ENCODE measurements around the gene TP53. TPM values are rescaled to one million over a fixed set of nuclear protein-coding genes. Genes with fewer than 3 reads are reported as not detected.
A peak's percentile ranks its signal among the peaks of the same experiment; 100 is the strongest.

TP53 gene
- total RNA-seq, 1 experiment from 2014 or later: 9.2 TPM

- intact Hi-C loops (cut with micrococcal nuclease; ENCODE audit: unreplicated experiment): loop anchor here (5.0 kb wide), 1 partner anchor 249 kb away; the partner anchor contains the start of genes FGF11 and TMEM102
- H3K9me3 ChIP-seq: no peaks in the 10 kb centered on the region
- Mint-ChIP-seq H3K27me3 (ENCODE audit: insufficient read depth, unreplicated experiment) (no peaks in the 10 kb centered on the region), H3K27ac (ENCODE audit: unreplicated experiment) (peak overlapping the region; percentile 100), H3K4me3 (ENCODE audit: unreplicated experiment) (peak overlapping the region; percentile 91), H3K36me3 (ENCODE audit: insufficient read depth, unreplicated experiment) (peaks cover 35% of the 10 kb centered on the region), H3K9me3 (ENCODE audit: unreplicated experiment) (no peaks in the 10 kb centered on the region), H3K4me1 (ENCODE audit: low read depth, unreplicated experiment) (no peaks in the 10 kb centered on the region)
- TF ChIP-seq CTCF (IDR thresholded peaks at IDR 0.05; ENCODE audit: insufficient read depth in 1 of 2, low read depth in 1 of 2, low read length in 1 of 2, severe bottlenecking in 1 of 2, unreplicated experiment in 1 of 2): no peak
- TSS peak; percentile 73 for BruUV-seq (replicated peaks)
- POLR2A ChIA-PET: interaction anchor here (0.6 to 3.5 kb wide), 17 partner anchors 18 to 370 kb away, joined by 3 to 24 read pairs (median 5); partner anchors contain the start of genes ATP1B2, EFNB3, FXR2 and MPDU1
- CTCF ChIA-PET: interaction anchor here (0.5 to 2.4 kb wide), 5 partner anchors 17 to 121 kb away, joined by 3 to 12 read pairs (median 5); partner anchors contain the start of genes FXR2 and SAT2
- no peaks in the 10 kb centered on the region for H3K27me3 ChIP-seq (replicated peaks; ENCODE audit: control insufficient read depth, insufficient read depth, low read length)
- DNase-seq: peak; percentile 68 to 73
- 0 out of 2 replicates have a peak, but pooled peaks cover 6% of the 10 kb centered on the region for H3K4me1 ChIP-seq
- no peaks in the 10 kb centered on the region for H3K36me3 ChIP-seq (ENCODE audit: control insufficient read depth, insufficient read depth, low read length)
- H3K4me3 ChIP-seq (ENCODE audit: low read depth, low read length): peak overlapping the region; percentile 82
Observed at GRCh38 chr17:7686222-7687071, 843 bp downstream of the TP53 start.

- TF ChIP-seq CTCF (IDR thresholded peaks at IDR 0.05; ENCODE audit: insufficient read depth in 1 of 2, low read depth in 1 of 2, low read length in 1 of 2, severe bottlenecking in 1 of 2, unreplicated experiment in 1 of 2): no peak
- peaks cover 29% of the 10 kb centered on the region for H3K36me3 Mint-ChIP-seq (ENCODE audit: insufficient read depth, unreplicated experiment)
Observed at GRCh38 chr17:7685533-7686221, 1.6 kb downstream of the TP53 start.

More at GRCh38 chr17:7685533-7686221, 1.6 kb downstream of the TP53 start:
- Histone ChIP-seq H3K4me1 (0 out of 2 replicates have a peak, but pooled peaks cover 6% of the 10 kb centered on the region), H3K9me3 (no peaks in the 10 kb centered on the region), H3K27me3 (replicated peaks; ENCODE audit: control insufficient read depth, insufficient read depth, low read length) (no peaks in the 10 kb centered on the region), H3K4me3 (ENCODE audit: low read depth, low read length) (peak overlapping the region; percentile 82), H3K36me3 (ENCODE audit: control insufficient read depth, insufficient read depth, low read length) (no peaks in the 10 kb centered on the region)
- CTCF ChIA-PET: interaction anchor here (0.5 kb wide), 1 partner anchor 120 kb away, joined by 5 read pairs; no protein-coding TSS in a partner anchor
- Mint-ChIP-seq H3K27me3 (ENCODE audit: insufficient read depth, unreplicated experiment) (no peaks in the 10 kb centered on the region), H3K4me1 (ENCODE audit: low read depth, unreplicated experiment) (no peaks in the 10 kb centered on the region), H3K27ac (ENCODE audit: unreplicated experiment) (peak overlapping the region; percentile 100), H3K9me3 (ENCODE audit: unreplicated experiment) (no peaks in the 10 kb centered on the region), H3K4me3 (ENCODE audit: unreplicated experiment) (peak overlapping the region; percentile 91)
- intact Hi-C loops (cut with micrococcal nuclease; ENCODE audit: unreplicated experiment): loop anchor here (5.0 kb wide), 1 partner anchor 248 kb away; the partner anchor contains the start of genes FGF11 and TMEM102
- DNase-seq: peak; percentile 87 to 89
- BruUV-seq (replicated peaks): no TSS peak
- POLR2A ChIA-PET: interaction anchor here (0.6 to 3.5 kb wide), 8 partner anchors 24 to 202 kb away, joined by 3 to 24 read pairs (median 6); partner anchors contain the start of genes ATP1B2, MPDU1, POLR2A and SAT2
